ENCODE results near the gene NCBP2L. TPM values are rescaled to one million over a fixed set of nuclear protein-coding genes. Genes with fewer than 3 reads are reported as not detected.

Gene NCBP2L
- not detected in 2 replicates for total RNA-seq
- not detected for polyA plus RNA-seq (2012)

DNA sequence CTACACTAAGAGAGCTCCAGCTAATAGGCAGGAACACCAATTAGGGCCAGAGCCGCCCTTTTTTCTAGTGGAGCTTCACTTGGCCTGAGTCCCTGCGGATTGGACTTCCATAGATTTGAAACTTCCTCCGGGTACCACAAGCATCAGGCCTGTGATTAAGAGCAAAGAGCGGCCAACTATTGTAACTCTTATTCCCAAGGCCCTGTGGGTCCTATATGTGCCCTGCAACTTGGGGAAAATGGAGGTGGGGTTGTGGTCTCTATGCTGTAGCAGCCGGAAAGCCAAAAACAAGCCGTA is at the start of gene NCBP2L:
Gene NCBP2L, plus strand, starts transcription at position 198 of the 297 bp plus-strand sequence. CDS start 16,488 bp downstream, outside the sequence.
- DNase-seq (ENCODE audit: low read depth), result no peak

DNA sequence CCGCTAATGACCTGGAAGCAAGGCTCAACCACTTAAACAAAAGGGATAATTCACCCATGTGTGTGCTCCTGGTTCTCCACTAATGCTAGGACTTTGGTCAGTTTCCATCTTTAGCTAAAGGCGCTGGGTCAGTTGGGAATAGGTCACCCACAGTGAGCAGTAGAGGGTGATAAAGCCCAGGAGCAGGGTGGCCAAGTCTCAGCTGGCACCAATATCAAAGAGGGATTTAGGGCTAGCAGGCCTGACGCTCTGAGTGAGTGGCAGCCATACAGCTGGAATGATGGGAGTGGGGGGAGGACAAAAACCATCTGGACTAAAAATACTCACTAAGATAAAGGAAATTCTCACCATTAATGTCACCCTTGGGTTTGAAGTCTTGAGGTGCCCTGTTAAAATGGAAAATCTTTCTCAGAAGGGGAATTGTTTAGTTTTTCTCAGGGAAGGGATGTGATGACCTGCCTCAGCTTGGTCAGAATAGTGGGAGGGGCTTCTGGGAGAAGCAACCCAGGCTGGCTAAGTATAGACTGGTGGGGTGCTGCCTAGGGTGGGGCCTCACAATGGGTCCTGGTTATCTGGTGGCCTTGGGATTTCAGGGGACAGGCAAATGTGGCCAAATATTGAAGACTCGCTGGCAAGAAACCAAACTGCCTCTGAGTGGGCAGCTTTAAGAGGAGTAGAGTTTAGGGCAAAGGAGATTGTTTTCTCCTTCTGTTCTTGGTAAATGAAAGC is 49.0 kb upstream of the NCBP2L start:
- DNase-seq (ENCODE audit: low read depth), result peak; percentile 48

DNA sequence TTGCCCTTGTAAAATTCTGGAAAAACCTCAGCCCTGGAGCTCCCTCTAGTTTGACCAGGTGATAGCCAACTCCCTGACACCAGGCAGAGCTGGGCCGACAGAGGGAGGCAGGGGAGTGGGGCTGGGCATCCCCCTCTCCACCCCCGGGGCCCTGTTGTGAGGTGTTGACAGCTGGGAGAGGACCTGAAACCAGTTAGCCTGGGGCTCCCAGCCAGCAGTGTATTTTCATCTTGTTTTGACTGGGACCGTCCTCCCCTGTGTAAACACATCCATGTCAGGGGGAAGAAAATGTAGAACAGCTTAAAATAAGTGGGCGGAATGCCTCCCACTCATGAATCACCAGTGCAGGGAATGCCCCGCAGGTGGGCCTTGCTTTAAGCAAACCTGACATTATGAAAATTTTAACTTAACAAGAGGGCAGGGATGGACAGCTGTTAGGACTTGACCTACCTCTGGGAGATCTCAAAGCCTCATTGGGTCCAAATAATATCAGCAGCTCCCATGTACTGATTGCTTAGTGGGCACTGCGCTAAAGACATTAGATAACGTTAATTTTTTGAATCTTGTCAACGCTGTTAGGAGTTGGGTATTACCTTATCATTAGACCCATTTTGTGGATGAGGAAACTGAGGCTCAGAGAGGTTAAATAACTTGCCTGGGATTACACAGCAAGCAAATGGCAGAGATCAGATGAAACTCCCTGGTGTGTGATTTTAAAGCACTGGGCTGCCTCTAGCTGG is 47.8 kb upstream of the NCBP2L start:
- DNase-seq (ENCODE audit: low read depth), result no peak

DNA sequence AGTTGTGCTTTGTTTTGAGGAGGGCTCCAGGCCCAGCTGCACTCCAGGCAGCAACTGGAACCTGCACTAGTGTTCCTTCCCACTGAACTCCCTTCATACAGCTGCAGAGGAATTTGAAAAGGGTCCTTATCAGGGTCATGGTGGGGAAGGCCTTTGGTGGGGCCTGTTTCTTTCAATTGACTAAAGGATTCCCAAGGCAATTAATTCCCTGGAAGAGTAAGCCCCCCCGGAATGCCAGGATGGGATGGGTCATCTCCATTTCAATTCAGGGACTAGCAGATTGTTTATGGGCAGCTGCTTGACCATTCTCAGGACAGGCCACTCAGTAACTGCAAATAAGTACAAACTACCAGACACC is 47.3 kb upstream of the NCBP2L start:
- DNase-seq (ENCODE audit: low read depth), result no peak

DNA sequence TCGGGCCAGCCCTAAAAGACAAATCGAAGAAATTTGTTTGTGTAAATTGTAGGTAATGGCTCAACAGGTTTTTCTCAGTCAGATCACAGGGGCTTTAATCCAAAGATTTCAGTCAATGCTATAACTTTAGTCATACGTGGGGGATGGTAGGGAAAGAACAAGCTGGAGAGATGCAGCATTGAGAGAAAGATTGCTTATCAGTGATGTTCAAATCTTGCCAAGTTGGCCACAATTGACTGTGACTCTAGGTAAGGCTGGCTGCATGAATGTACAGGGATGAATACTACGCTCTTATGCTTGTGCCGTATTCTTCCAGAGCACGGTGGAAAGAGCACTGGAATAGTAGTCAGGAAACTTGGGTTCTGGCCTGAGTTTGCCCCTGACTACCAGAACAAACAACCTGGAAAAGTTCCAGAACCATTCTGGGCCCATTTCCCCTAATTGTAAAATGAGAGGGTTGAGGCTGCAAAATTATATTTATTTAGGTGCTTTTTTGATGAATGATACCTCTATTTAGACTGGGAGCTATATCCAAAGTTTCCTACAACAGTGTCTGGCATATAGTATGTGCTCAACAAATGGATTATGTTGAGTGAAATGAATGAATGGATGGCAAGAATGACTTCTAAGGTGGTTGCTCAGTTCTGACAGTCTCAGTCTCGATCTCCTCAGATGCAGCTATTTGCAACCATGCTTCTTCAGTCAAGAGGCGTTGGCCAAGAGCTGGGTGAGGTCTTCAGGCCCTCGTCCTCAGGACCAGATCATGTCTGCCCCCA is 46.4 kb upstream of the NCBP2L start:
- no peak for DNase-seq (ENCODE audit: low read depth)

DNA sequence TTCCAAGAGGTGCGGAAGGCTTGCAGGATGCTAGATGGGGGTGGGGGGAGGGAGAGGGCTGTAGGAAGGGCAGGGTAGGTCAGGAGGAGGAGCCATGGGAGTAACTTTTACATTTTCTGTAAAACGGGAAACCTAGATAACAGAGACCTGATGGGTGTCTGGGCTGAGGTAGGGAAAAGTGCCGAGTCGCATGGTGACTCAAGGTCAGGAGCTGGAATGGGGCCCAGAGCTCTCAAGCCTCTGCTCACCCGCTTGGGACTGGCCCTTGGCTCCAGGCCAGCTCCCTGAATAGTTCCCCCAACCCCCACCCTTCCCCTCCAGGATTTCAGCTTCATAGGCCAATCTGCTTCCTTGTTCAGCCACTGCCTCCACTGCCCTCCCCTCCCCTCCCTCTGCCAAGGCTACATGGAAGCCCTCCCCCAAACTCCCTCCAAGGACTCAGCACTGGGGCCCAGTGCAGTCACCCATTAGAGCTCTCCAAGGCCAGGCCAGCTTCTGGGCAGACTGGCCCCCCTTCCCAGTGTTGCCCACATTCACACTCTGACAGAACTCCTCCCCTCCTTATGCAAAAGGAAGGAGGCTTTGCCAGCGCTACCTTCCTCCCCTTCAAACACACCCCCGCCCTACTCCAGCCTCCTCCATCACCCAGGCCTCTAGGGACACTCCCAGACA is 45.6 kb upstream of the NCBP2L start:
- peak; percentile 79 for DNase-seq (ENCODE audit: low read depth)

DNA sequence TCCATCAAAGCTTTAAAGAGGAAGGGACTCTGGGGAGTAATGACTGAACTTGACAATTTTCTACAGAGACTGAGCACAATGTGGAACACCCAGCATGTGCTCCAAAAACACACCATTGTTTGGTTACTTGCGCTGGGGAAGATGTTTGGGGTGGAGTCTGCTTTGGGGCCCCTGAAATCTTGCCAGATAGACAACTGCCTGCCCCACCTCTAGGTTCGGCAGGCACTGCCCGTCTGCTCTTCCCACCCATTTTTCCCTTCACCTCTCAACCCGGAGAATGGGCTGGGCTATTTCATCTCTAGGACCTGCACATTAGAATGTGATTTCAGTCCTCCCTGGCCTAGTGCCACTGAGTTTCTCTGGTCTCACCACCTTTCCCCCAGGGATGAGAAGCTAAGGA is 43.8 kb upstream of the NCBP2L start:
- no peak for DNase-seq (ENCODE audit: low read depth)

DNA sequence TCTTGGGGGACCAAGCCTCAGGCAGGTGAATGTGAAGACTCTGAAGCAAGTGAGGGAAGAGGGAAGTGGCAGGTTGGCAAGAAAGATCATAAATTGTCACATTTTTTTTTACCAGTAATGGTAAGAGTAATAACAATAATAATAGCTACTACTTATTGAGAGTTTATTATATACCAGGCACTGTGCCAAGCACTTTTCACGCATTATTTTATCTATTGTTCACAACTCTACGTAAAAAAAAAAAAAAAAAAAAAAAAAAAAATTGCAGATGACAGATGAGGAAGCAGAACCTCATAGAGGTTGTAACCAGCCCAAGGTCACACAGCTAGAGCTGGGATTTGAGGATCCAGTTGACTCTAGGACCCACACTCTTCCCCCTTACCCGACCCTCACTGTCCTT is 42.9 kb upstream of the NCBP2L start:
- no peak for DNase-seq (ENCODE audit: low read depth)

DNA sequence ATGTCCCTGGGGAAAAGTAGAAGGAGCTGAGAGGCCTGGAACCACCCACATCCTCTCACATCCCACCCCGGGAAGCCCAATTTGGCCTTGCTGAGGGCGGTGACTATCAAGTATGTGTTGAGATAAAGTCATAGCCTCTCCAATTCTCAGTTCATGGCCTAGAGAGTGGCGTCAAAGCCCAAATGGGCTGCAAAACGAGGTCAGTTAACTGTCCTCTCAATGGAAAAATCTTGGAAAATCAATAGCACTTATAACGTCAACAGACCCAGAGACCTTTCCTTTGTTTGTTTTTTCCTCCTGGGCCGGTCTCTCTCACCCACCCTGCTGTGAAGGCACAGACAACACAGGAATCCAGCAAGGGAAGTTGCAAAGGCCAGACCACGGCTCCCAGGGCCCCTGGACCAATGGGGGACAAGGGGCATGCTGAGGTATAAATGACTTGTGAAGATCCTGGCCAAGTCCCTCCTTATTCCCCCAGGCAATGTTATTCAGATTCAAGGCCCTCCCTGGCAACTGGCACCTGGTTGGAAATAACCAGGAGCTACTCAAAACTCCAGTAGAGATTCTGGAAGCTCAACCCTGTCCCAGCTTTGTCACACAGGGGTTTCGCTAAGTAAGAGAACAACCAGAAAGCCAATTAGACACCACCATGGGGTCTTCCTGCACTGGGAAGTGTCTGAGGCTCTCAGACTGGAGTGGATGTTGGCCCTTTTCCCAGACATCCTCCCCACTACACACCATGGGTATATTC is 40.6 kb upstream of the NCBP2L start:
- no peak for DNase-seq (ENCODE audit: low read depth)

DNA sequence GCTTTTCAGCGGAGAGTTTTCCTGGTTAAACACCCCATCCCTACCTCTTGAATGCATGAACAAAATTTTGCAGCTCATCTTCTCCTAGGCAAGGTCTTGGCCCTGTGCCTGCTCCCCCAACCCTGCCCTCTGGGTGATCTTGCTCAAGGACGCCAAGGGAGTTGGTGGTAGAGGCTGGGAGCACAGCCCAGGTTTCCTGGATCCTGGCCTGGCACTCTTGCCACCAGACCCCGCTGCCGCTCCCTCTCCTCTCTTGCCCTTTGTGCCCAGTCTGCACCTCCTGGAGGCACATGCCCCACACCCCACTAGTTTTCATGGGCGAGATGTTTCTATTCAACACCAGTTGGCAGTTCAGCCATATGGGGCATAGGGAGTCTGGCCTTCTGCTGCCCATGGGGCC is 39.3 kb upstream of the NCBP2L start:
- DNase-seq (ENCODE audit: low read depth), result no peak

DNA sequence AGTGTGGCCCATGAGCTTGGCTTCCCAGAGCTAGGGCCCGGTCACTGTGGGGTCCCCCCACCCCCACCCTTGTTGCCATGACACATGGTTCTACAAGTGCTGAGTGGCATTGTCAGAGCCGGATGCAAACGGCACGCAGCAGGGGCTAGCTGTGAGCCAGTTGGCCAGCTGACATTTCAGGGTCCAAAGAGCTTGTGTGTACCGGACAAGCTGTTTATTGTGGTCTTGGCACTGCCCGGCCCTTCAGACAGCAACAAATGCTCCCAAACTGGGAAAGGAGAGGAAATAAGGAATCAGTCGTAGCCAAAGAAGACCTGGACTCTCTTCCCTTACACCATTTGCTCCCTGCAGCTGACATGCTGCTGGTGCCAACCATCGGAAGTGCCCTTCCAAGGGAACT is 38.8 kb upstream of the NCBP2L start:
- DNase-seq (ENCODE audit: low read depth), result peak; percentile 28

DNA sequence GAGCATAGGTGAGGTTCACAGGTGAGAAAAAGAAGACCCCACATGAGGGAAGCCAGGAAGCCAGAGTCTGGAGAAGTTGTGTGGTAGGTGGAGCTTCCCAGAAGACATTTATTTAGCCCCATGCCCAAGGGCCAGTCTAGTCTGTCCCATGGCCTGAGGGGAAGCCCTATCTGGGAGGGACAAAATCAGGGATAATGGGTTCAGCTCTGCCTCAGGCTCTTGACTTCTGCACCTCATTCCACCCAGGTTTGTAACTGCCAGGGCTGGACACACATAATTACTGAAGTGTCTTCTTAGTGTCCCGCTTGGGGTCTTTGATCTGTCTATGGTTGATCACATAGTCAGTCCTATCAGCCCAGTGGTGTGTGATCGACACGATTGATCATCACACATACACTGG is 38.0 kb upstream of the NCBP2L start:
- no peak for DNase-seq (ENCODE audit: low read depth)

DNA sequence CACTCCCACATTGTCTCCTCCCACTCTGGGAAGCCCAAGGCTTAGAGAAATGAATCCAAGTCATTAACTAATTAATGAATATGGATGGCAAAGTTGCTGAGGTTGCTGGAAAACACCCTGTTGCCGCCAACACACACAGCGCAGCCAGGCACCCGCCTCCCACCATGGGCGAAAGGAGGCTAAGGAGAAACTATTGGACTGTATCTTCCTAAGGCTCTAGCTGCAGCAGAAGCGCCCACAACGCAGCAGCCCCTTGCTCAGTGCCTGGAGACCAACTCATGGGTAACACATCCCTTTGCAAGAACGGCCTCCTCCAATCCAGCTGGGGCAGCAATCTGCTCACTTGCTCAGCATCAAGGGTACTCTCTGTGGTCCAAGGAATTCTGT is 36.1 kb upstream of the NCBP2L start:
- DNase-seq (ENCODE audit: low read depth), result no peak

DNA sequence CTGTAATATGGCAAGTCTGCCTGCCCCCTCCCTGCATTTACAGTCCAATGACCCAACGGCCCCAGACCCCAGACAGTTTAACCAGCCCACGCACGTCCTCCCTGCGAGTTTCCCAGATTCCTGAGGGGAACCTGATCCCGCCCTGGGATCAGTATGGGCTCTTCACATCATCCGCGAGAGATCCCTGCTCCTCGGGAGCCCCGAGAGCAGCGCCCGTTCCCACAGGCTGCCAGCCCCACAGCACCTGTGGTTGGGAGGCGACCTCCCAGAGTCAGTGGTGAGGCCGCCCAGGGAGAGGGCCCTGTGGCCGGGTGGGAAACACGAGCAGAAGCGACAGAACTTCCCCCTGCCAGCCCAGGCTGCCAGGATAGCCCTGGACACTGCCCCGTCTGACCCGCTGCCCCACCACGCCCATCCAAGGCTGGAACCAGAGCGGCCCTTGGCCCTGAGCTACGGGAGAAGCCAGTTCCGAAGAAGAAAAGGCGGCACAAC is 34.8 kb upstream of the NCBP2L start:
- peak; percentile 48 for DNase-seq (ENCODE audit: low read depth)

DNA sequence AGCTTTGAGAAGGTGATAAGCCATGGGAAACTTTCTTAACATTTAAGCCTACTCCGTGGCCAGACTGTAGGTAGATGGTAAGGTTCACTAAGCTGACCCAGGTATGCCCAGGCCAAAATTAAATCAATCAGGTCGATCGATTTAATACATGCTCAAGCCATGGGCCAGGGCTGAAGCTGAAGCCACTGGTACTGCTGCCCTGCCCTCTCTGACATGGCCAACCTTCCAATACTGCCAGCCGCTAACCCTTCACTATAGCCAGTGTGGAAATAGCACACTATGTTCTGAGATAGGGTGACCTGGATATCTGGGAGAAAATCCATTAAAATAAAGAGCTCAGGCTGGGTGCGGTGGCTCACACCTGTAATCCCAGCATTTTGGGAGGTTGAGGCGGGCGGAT is 33.5 kb upstream of the NCBP2L start:
- no peak for DNase-seq (ENCODE audit: low read depth)

DNA sequence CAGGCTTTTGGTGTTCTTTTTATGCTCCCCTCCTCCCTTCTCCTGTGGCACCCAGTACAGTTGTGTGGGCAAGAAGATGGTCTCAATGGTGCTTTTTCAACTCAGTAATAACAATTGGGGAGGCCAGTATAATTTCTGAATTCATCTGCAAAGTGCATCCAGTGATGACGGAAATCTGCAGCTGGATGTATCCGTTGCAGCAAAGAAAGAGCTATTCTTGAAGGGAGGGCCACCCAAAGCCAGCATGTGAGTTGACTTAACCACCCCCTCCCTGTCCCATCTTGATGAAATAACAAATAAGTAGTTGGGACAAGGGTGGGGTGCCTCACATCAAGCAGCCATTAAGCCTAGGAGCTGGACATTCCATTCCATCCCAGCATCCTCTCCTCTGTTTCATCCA is 32.7 kb upstream of the NCBP2L start:
- no peak for DNase-seq (ENCODE audit: low read depth)

DNA sequence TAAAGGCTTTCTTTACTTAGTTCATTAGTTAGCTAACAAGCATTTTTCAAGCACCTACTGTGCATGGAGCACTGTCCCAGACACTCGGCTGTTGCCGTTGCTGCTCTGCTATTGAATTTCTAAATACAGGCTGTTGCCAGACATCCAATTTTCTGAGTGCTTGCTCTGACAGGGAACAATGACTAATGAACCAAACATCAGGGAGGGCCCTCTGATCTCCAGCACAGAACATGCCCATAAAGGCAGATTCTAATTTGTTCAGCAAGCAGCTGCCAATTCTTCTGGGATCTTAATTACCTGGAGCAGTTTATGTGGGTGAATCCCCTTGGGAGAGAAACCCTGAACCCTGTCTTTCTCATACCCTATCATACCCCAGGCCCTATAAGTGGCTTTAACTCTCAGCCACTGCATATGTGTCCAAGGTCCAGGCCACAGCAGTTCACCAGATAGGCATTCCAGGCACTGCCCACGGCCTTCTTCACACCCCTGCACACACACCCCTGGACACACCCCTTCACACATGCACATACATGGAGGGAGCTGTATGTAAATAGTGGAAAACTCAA is 29.9 kb upstream of the NCBP2L start:
- DNase-seq (ENCODE audit: low read depth), result peak; percentile 72

DNA sequence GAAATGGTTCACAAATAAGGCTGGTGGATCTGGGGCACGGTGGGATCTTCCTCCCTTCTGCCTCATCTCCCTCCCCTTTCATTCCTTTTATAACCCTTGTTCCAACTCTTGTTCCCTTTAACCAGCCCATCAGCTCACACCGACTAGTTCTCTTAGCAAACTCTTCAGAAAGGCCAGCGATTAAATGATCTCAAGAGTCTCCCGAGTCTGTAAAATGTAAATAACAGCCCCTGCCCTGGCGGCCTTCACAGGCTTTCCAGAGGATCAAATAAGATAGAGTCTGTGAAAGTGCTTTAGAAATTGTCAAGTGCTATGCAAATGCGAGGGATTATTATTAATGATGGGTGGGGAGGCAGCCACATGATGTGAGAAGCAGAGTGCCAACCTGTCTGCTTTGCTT is 29.0 kb upstream of the NCBP2L start:
- no peak for DNase-seq (ENCODE audit: low read depth)

DNA sequence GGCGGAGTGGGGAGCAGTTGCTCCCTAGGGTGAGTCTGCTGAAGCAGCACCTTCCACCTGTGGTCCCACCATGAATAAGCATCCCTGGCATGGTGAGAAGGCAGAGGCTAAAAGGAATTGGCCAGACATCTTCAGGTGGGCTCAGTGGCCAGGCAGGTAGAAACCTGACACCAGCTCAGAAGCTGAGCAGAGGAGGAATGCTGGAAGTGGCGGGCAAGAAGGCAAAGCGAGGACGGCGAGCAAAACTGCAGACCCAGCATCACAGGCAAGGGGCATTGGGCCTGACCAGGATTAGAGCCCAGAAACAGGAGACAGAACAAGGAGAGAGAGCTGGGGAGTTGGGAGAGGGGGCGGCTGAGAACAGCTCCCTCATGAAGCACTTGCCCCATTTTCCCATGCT is 27.3 kb upstream of the NCBP2L start:
- no peak for DNase-seq (ENCODE audit: low read depth)

DNA sequence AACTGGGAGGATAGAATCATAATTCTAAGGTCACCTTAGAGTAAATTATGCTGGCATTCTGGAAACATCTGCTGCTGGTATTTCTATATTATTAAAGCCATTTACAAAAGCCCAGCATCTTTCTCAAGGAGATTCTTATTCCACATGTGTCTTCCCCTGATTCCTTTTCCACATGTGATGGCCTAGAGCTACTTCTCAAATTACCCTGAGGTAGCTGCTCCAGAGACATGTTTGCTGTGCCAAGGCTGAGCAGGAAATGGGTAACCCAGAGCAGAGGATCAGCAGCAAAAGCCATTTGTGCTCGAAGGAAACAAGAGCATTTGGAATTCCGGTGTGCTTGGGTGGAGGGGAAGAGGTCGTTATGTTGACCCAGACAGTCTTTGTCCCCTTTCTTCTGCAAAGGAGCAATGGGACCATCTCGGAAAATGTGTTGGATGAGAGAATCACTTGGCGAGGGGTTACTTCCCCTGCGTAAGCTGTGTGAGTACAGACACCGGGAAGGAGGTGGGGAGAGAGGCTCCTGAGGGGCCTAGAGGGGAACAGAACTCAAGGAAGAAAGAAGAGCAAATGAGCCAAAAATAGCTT is 26.6 kb upstream of the NCBP2L start:
- no peak for DNase-seq (ENCODE audit: low read depth)
